Mesenchymal stem cell (in vitro differentiated cells and primary cell): ENCODE data around the gene CLEC4G.

Experiments used
- DNase-seq: peaks from one replicate; pipeline ENCODE4 v3.0.0-alpha.2; 2013
- H2AFZ ChIP-seq: one replicate; pipeline ENCODE4 v1.6.1; 2013; ENCODE audit warnings: low read depth, mild to moderate bottlenecking, control low read depth, inconsistent platforms, low read length, moderate library complexity
- H2AK5ac ChIP-seq: 2 replicates; pipeline ENCODE4 v1.6.1; 2013; ENCODE audit warnings: low read length, moderate library complexity, mild to moderate bottlenecking, inconsistent platforms; ENCODE audit not compliant: severe bottlenecking
- H2BK120ac ChIP-seq: one replicate; pipeline ENCODE4 v1.6.1; 2013; ENCODE audit warnings: low read depth, mild to moderate bottlenecking, inconsistent platforms, low read length, moderate library complexity
- H2BK12ac ChIP-seq, 2 experiments: one replicate each; pipeline ENCODE4 v1.6.1; 2013; ENCODE audit warnings: inconsistent platforms in 2 of 2, low read length in 2 of 2, mild to moderate bottlenecking in 2 of 2, moderate library complexity in 2 of 2, control low read depth in 1 of 2
- H2BK15ac ChIP-seq: one replicate; pipeline ENCODE4 v1.6.1; 2013; ENCODE audit warnings: mild to moderate bottlenecking, low read depth, inconsistent platforms; ENCODE audit not compliant: poor library complexity, severe bottlenecking
- H2BK5ac ChIP-seq: 2 replicates; pipeline ENCODE4 v1.6.1; 2013; ENCODE audit warnings: low read depth, mild to moderate bottlenecking, low read length, control low read depth, inconsistent platforms; ENCODE audit not compliant: poor library complexity, severe bottlenecking
- H3K14ac ChIP-seq, 2 experiments: one replicate each; pipeline ENCODE4 v1.6.1; 2013; ENCODE audit warnings: inconsistent platforms in 2 of 2, low read length in 2 of 2, control low read depth in 1 of 2, mild to moderate bottlenecking in 1 of 2, moderate library complexity in 1 of 2
- H3K18ac ChIP-seq, 2 experiments: one replicate each; pipeline ENCODE4 v1.6.1; 2013; ENCODE audit warnings: inconsistent platforms in 2 of 2, low read length in 2 of 2, control low read depth in 1 of 2, low read depth in 1 of 2, mild to moderate bottlenecking in 1 of 2
- H3K23ac ChIP-seq, 2 experiments: one replicate each; pipeline ENCODE4 v1.6.1; 2013; ENCODE audit warnings: inconsistent platforms in 2 of 2, low read length in 2 of 2, mild to moderate bottlenecking in 2 of 2, moderate library complexity in 2 of 2, control low read depth in 1 of 2
- H3K27ac ChIP-seq: 2 replicates; pipeline ENCODE4 v1.5.1; 2013; ENCODE audit warnings: mild to moderate bottlenecking, moderate library complexity, low read length, control low read depth, inconsistent platforms; ENCODE audit not compliant: poor library complexity, severe bottlenecking
- H3K27me3 ChIP-seq, 2 experiments: 2 replicates each; pipeline versions ENCODE4 v1.6.1 to v1.7.0; 2013; ENCODE audit warnings: low read length in 2 of 2, mild to moderate bottlenecking in 2 of 2, moderate library complexity in 2 of 2, control low read depth in 1 of 2, inconsistent platforms in 1 of 2; ENCODE audit not compliant: control insufficient read depth in 1 of 2, insufficient read depth in 1 of 2
- H3K36me3 ChIP-seq, 2 experiments: 2 replicates each; pipeline versions ENCODE4 v1.6.1 to v1.7.0; 2013; ENCODE audit warnings: low read length in 2 of 2, control low read depth in 1 of 2, inconsistent platforms in 1 of 2, low read depth in 1 of 2, mild to moderate bottlenecking in 1 of 2; ENCODE audit not compliant: insufficient read depth in 2 of 2, control insufficient read depth in 1 of 2
- H3K4ac ChIP-seq, 2 experiments: one replicate each; pipeline ENCODE4 v1.6.1; 2013; ENCODE audit warnings: inconsistent platforms in 2 of 2, low read length in 2 of 2, mild to moderate bottlenecking in 2 of 2, moderate library complexity in 2 of 2, control low read depth in 1 of 2, low read depth in 1 of 2
- H3K4me1 ChIP-seq: 2 replicates; pipeline ENCODE4 v1.6.1; 2013; ENCODE audit warnings: low read depth, low read length, control low read depth; ENCODE audit not compliant: control insufficient read depth, insufficient read depth
- H3K4me2 ChIP-seq: 2 replicates; pipeline ENCODE4 v1.6.1; 2013; ENCODE audit warnings: low read length, mild to moderate bottlenecking, inconsistent platforms; ENCODE audit not compliant: poor library complexity, severe bottlenecking
- H3K4me3 ChIP-seq, 2 experiments: 2 replicates each; pipeline versions ENCODE4 v1.5.1 to v1.7.0; 2013; ENCODE audit warnings: low read length in 2 of 2, mild to moderate bottlenecking in 2 of 2, control low read depth in 1 of 2, low read depth in 1 of 2; ENCODE audit not compliant: insufficient read depth in 1 of 2
- H3K79me1 ChIP-seq: replicated peaks from 2 replicates; pipeline ENCODE4 v1.6.1; 2013; ENCODE audit warnings: mild to moderate bottlenecking, control low read depth, low read length, inconsistent platforms; ENCODE audit not compliant: poor library complexity, severe bottlenecking
- H3K9ac ChIP-seq: 2 replicates; pipeline ENCODE4 v1.7.0; 2013; ENCODE audit warnings: mild to moderate bottlenecking, low read length, moderate library complexity
- H3K9me3 ChIP-seq: 2 replicates; pipeline ENCODE4 v1.7.0; 2013; ENCODE audit warnings: mild to moderate bottlenecking, low read length; ENCODE audit not compliant: control insufficient read depth
- H4K8ac ChIP-seq: one replicate; pipeline ENCODE4 v1.6.1; 2013; ENCODE audit warnings: inconsistent platforms, mild to moderate bottlenecking, low read length, moderate library complexity
- H4K91ac ChIP-seq: one replicate; pipeline ENCODE4 v1.6.1; 2013; ENCODE audit warnings: mild to moderate bottlenecking, low read length, inconsistent platforms
- WGBS: methylation state at CpG from one replicate; pipeline ENCODE4 v1.1.7; 2013; ENCODE audit warnings: mixed read lengths; 5-methylcytosine and 5-hydroxymethylcytosine counted together

Gene CLEC4G

GRCh38 chr19:7757358-7757757 lies 25.4 kb upstream of the CLEC4G start:
- no peak overlapping the region for H3K9ac ChIP-seq
- WGBS: 55% methylated on average over 3 of the region's 3 CpGs
- H4K91ac ChIP-seq: no peak overlapping the region

GRCh38 chr19:7756258-7756657 lies 24.3 kb upstream of the CLEC4G start:
- no peak overlapping the region for H2AFZ ChIP-seq
- no peak overlapping the region for H2BK5ac ChIP-seq
- DNase-seq: no peak
- no peak overlapping the region for H3K23ac ChIP-seq
- H3K27me3 ChIP-seq: peaks cover 3 to 4% of the 10 kb centered on the region in 2 experiments
- no peak overlapping the region for H2AK5ac ChIP-seq
- H3K18ac ChIP-seq: no peak overlapping the region
- H3K4me1 ChIP-seq: no peaks in the 10 kb centered on the region
- peaks cover 25% of the 10 kb centered on the region for H3K9me3 ChIP-seq
- no peak overlapping the region for H2BK15ac ChIP-seq
- no peak overlapping the region for H3K9ac ChIP-seq
- no peak overlapping the region for H3K4ac ChIP-seq
- WGBS: 20% methylated on average over 4 of the region's 4 CpGs
- no peak overlapping the region for H3K27ac ChIP-seq
- H3K79me1 ChIP-seq: no peaks in the 10 kb centered on the region
- H2BK12ac ChIP-seq: no peak overlapping the region
- H3K4me3 ChIP-seq: no peak overlapping the region
- H3K36me3 ChIP-seq: no peaks in the 10 kb centered on the region
- no peak overlapping the region for H2BK120ac ChIP-seq
- no peak overlapping the region for H4K8ac ChIP-seq
- H3K4me2 ChIP-seq: no peak overlapping the region
- no peak overlapping the region for H4K91ac ChIP-seq
- no peak overlapping the region for H3K14ac ChIP-seq

More at GRCh38 chr19:7757358-7757757, 25.4 kb upstream of the CLEC4G start:
- Histone ChIP-seq H2AFZ (no peak overlapping the region), H3K27me3 (peaks cover 0 to 4% of the 10 kb centered on the region in 2 experiments), H2BK5ac (no peak overlapping the region), H3K4ac (no peak overlapping the region), H2AK5ac (no peak overlapping the region), H3K18ac (no peak overlapping the region), H2BK15ac (no peak overlapping the region), H3K27ac (no peak overlapping the region), H2BK12ac (no peak overlapping the region), H3K36me3 (no peaks in the 10 kb centered on the region), H4K8ac (no peak overlapping the region), H3K4me1 (no peaks in the 10 kb centered on the region), H3K23ac (no peak overlapping the region), H3K4me2 (no peak overlapping the region), H3K4me3 (no peak overlapping the region), H2BK120ac (no peak overlapping the region), H3K14ac (no peak overlapping the region), H3K9me3 (peaks cover 25% of the 10 kb centered on the region), H3K79me1 (no peaks in the 10 kb centered on the region)
- no peak for DNase-seq

- H3K9me3 ChIP-seq: peaks cover 4% of the 10 kb centered on the region
- no peaks in the 10 kb centered on the region for H3K79me1 ChIP-seq
- no peak for DNase-seq
- H3K27me3 ChIP-seq: peaks cover 3 to 35% of the 10 kb centered on the region in 2 experiments
- no peak overlapping the region for H4K91ac ChIP-seq
- H3K4me1 ChIP-seq: no peaks in the 10 kb centered on the region
- H3K36me3 ChIP-seq: no peaks in the 10 kb centered on the region
- no peak overlapping the region for H3K9ac ChIP-seq
- no peak overlapping the region for H3K27ac ChIP-seq
- WGBS: 73% methylated on average over 12 of the region's 12 CpGs
- H3K23ac ChIP-seq: no peak overlapping the region
- H2AK5ac ChIP-seq: no peak overlapping the region
- no peak overlapping the region for H2BK5ac ChIP-seq
- no peak overlapping the region for H2BK15ac ChIP-seq
- H2BK12ac ChIP-seq: no peak overlapping the region
- no peak overlapping the region for H3K4me2 ChIP-seq
- no peak overlapping the region for H2BK120ac ChIP-seq
- H3K14ac ChIP-seq: no peak overlapping the region
- H3K4ac ChIP-seq: no peak overlapping the region
- no peak overlapping the region for H4K8ac ChIP-seq
- H2AFZ ChIP-seq: no peak overlapping the region
- H3K4me3 ChIP-seq: no peak overlapping the region
- no peak overlapping the region for H3K18ac ChIP-seq
Measured at GRCh38 chr19:7751157-7751783, 19.4 kb upstream of the CLEC4G start.

- H3K4me1 ChIP-seq: no peaks in the 10 kb centered on the region
- no peak overlapping the region for H3K14ac ChIP-seq
- DNase-seq: peak; percentile 9
- no peak overlapping the region for H4K8ac ChIP-seq
- WGBS: 64% methylated on average over 3 of the region's 4 CpGs
- H2AFZ ChIP-seq: no peak overlapping the region
- H3K18ac ChIP-seq: no peak overlapping the region
- H3K4me2 ChIP-seq: no peak overlapping the region
- no peaks in the 10 kb centered on the region for H3K79me1 ChIP-seq
- H2BK12ac ChIP-seq: no peak overlapping the region
- H2BK120ac ChIP-seq: no peak overlapping the region
- H4K91ac ChIP-seq: no peak overlapping the region
- H3K4me3 ChIP-seq: no peak overlapping the region
- H3K9ac ChIP-seq: no peak overlapping the region
- peaks cover 21 to 47% of the 10 kb centered on the region in 2 experiments for H3K27me3 ChIP-seq
- no peak overlapping the region for H2BK5ac ChIP-seq
- H2BK15ac ChIP-seq: no peak overlapping the region
- H2AK5ac ChIP-seq: no peak overlapping the region
- no peak overlapping the region for H3K23ac ChIP-seq
- no peaks in the 10 kb centered on the region for H3K36me3 ChIP-seq
- H3K9me3 ChIP-seq: no peaks in the 10 kb centered on the region
- H3K27ac ChIP-seq: no peak overlapping the region
- H3K4ac ChIP-seq: no peak overlapping the region
Measured at GRCh38 chr19:7748756-7749155, 16.8 kb upstream of the CLEC4G start.
